Epidermal melanocyte (primary cell): ENCODE measurements around the gene TRDN.

ENCODE experiments used
- DNase-seq: peaks from one replicate; pipeline ENCODE4 v3.0.0; 2011; ENCODE audit warnings: low spot score; ENCODE audit not compliant: insufficient read length

The TRDN gene

DNA sequence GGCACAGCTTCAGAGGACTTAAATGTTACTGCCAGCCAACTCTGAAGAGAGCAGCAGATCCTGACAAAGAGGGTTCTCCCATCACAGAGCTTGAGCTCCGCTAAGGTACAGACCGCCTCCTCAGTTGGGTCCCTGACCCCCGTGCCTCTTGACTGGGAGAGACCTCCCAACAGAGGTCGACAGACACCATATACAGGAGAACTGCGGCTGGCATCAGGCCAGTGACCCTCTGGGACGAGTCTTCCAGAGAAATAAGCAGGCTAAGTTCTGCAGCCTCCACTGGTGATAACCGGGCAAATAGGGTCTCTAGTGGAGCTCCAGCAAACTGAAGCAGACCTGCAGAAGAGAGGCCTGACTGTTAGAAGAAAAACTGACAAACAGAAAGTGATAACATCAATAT lies 453.8 kb downstream of the TRDN start:
- DNase-seq: no peak

- no peak for DNase-seq
These were observed 460.0 kb downstream of the TRDN start for GRCh38 chr6:123176706-123177105.

- no peak for DNase-seq
These were observed 465.2 kb downstream of the TRDN start for GRCh38 chr6:123171341-123172115.

GRCh38 chr6:123169774-123170095 lies 467.0 kb downstream of the TRDN start:
- DNase-seq: no peak

GRCh38 chr6:123168892-123169773 lies 467.6 kb downstream of the TRDN start:
- no peak for DNase-seq

DNA sequence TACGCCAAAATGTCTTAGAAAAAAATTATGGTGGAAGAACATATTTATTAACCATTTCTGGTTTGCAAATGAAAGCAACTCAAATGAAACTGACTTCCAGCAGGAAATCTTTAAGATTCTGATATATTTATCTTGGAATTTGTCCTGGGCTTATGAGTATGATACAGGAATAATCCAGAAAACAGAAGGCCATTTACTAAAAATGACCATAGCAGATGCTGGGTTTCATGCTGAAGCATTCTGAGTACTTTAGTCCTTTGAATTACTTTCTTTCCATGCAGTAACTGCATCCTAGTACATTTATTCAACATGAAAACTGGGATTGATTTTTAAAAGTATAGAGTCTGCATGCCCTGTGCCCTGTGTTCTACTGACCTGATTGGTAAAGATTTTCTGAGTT lies 468.3 kb downstream of the TRDN start:
- DNase-seq: no peak
